WTC11 (cell line): ENCODE data around the gene INPP4A. TPM values are rescaled to one million over a fixed set of nuclear protein-coding genes. Genes with fewer than 3 reads are reported as not detected.
A peak's percentile ranks its signal among the peaks of the same experiment; 100 is the strongest.

Source experiments
- ATAC-seq: fragments of 200-7000 bp; cut with Tn5 transposase; 2 replicates; pipeline ENCODE4 v1.10.0; 2021; ENCODE audit warnings: mild to moderate bottlenecking, moderate library complexity
- CTCF ChIA-PET: fragments of 300-600 bp; sonication (Branson Sonifier 250); formaldehyde crosslinking; loops from one replicate; lab custom pipeline; 2021; ENCODE audit warnings: antibody characterized with exemption; lab: Charles Lee
- POLR2A ChIA-PET: fragments of 350-600 bp; sonication (Branson Sonifier 250); formaldehyde crosslinking; loops from one replicate; lab custom pipeline; 2021; ENCODE audit warnings: antibody characterized with exemption; lab: Charles Lee
- DNase-seq: peaks from one replicate; pipeline ENCODE4 v3.0.0; 2021; ENCODE audit warnings: low spot score
- H3K27ac Mint-ChIP-seq: 2 replicates; pipeline ENCODE4 v1.8.0; 2021; ENCODE audit warnings: mixed read lengths
- H3K27me3 Mint-ChIP-seq: 2 replicates; pipeline ENCODE4 v1.8.0; 2021; ENCODE audit warnings: low read depth, mild to moderate bottlenecking, moderate library complexity, mixed read lengths
- H3K36me3 Mint-ChIP-seq: 2 replicates; pipeline ENCODE4 v1.8.0; 2021; ENCODE audit warnings: mixed read lengths
- H3K4me1 Mint-ChIP-seq: 2 replicates; pipeline ENCODE4 v1.8.0; 2022; ENCODE audit warnings: mixed read lengths
- H3K4me3 Mint-ChIP-seq: 2 replicates; pipeline ENCODE4 v1.8.0; 2021; ENCODE audit warnings: mild to moderate bottlenecking, moderate library complexity, mixed read lengths
- H3K9me3 Mint-ChIP-seq: 2 replicates; pipeline ENCODE4 v1.8.0; 2021; ENCODE audit warnings: mixed read lengths
- CBFB ChIP-seq: sonication (generic); formaldehyde crosslinking; IDR thresholded peaks from 2 replicates; pipeline ENCODE4 v1.8.1; 2022; ENCODE audit warnings: mild to moderate bottlenecking, low read depth, missing genetic modification reagents
- CREB1 ChIP-seq: sonication (generic); formaldehyde crosslinking; IDR thresholded peaks from 2 replicates; pipeline ENCODE4 v1.8.0; 2023; ENCODE audit warnings: mild to moderate bottlenecking, missing genetic modification reagents
- E2F1 ChIP-seq: sonication (generic); formaldehyde crosslinking; IDR thresholded peaks from 2 replicates; pipeline ENCODE4 v1.8.0; 2022; ENCODE audit warnings: mild to moderate bottlenecking, missing genetic modification reagents
- GRHL2 ChIP-seq: fragments of 250-450 bp; sonication (Bioruptor Pico); IDR thresholded peaks from 2 replicates; pipeline ENCODE4 v1.8.0; 2022; ENCODE audit warnings: mild to moderate bottlenecking, moderate library complexity; ENCODE audit not compliant: insufficient replicate concordance, severe bottlenecking
- IRF2 ChIP-seq: sonication (generic); formaldehyde crosslinking; IDR thresholded peaks from 2 replicates; pipeline ENCODE4 v1.8.0; 2022; ENCODE audit warnings: low read depth, missing genetic modification reagents, borderline replicate concordance
- MLX ChIP-seq: sonication (generic); formaldehyde crosslinking; IDR thresholded peaks from 2 replicates; pipeline ENCODE4 v1.8.1; 2023; ENCODE audit warnings: mild to moderate bottlenecking, missing genetic modification reagents, moderate library complexity
- MXD4 ChIP-seq: fragments of 250-450 bp; sonication (Bioruptor Pico); IDR thresholded peaks from 2 replicates; pipeline ENCODE4 v1.8.0; 2021; ENCODE audit warnings: mild to moderate bottlenecking, moderate library complexity, borderline replicate concordance
- MYBL2 ChIP-seq: sonication (generic); formaldehyde crosslinking; IDR thresholded peaks from 2 replicates; pipeline ENCODE4 v1.8.1; 2023; ENCODE audit warnings: mild to moderate bottlenecking, moderate library complexity, missing genetic modification reagents
- NFATC4 ChIP-seq: fragments of 250-450 bp; sonication (Bioruptor Pico); IDR thresholded peaks from 2 replicates; pipeline ENCODE4 v1.9.0; 2021; ENCODE audit warnings: mild to moderate bottlenecking
- STAT6 ChIP-seq: sonication (generic); formaldehyde crosslinking; conservative IDR thresholded peaks from 2 replicates; pipeline ENCODE4 v1.8.1; 2023; ENCODE audit warnings: mild to moderate bottlenecking, low read depth, missing genetic modification reagents, moderate library complexity
- TCF7 ChIP-seq: sonication (generic); formaldehyde crosslinking; IDR thresholded peaks from 2 replicates; pipeline ENCODE4 v1.8.0; 2022; ENCODE audit warnings: mild to moderate bottlenecking, low read depth, missing genetic modification reagents, moderate library complexity
- ZBTB21 ChIP-seq: sonication (generic); formaldehyde crosslinking; IDR thresholded peaks from 2 replicates; pipeline ENCODE4 v1.8.1; 2023; ENCODE audit warnings: mild to moderate bottlenecking, missing genetic modification reagents, borderline replicate concordance
- ZNF121 ChIP-seq: sonication (generic); formaldehyde crosslinking; IDR thresholded peaks from 2 replicates; pipeline ENCODE4 v1.8.0; 2023; ENCODE audit warnings: missing genetic modification reagents
- ZNF138 ChIP-seq: sonication (generic); formaldehyde crosslinking; conservative IDR thresholded peaks from 2 replicates; pipeline ENCODE4 v1.8.1; 2022; ENCODE audit warnings: mild to moderate bottlenecking, moderate library complexity, missing genetic modification reagents
- ZNF263 ChIP-seq: sonication (generic); formaldehyde crosslinking; IDR thresholded peaks from 2 replicates; pipeline ENCODE4 v1.8.1; 2022; ENCODE audit warnings: low read depth, mild to moderate bottlenecking, moderate library complexity, missing genetic modification reagents
- total RNA-seq: library from RNA; stranded (reverse); gene quantifications from 3 replicates; pipeline ENCODE4 v1.2.3, GENCODE V29; 2021
- TF ChIP-seq, protein P1 (sequence below): sonication (generic); formaldehyde crosslinking; IDR thresholded peaks from 2 replicates; pipeline ENCODE4 v1.8.0; 2023; ENCODE audit warnings: missing genetic modification reagents, mild to moderate bottlenecking, borderline replicate concordance
- TF ChIP-seq, protein P2 (sequence below): sonication (generic); formaldehyde crosslinking; conservative IDR thresholded peaks from 2 replicates; pipeline ENCODE4 v1.8.1; 2022; ENCODE audit warnings: mild to moderate bottlenecking, missing genetic modification reagents
- TF ChIP-seq, protein P3 (sequence below): sonication (generic); formaldehyde crosslinking; IDR thresholded peaks from 2 replicates; pipeline ENCODE4 v1.8.0; 2022; ENCODE audit warnings: missing genetic modification reagents
- TF ChIP-seq, protein P4 (sequence below): fragments of 250-450 bp; sonication (Bioruptor Pico); IDR thresholded peaks from 2 replicates; pipeline ENCODE4 v1.9.0; 2021; ENCODE audit warnings: moderate library complexity, mild to moderate bottlenecking, inconsistent platforms, borderline replicate concordance

INPP4A gene
- total RNA-seq, 1 experiment from 2014 or later = 38.3 TPM

- no peaks in the 10 kb centered on the region for H3K27me3 Mint-ChIP-seq
- POLR2A ChIA-PET = no interaction called here
- H3K36me3 Mint-ChIP-seq = peaks cover 25% of the 10 kb centered on the region
- TF ChIP-seq CREB1 (no peak), CBFB (no peak), GRHL2 (CRISPR knock-in tag) (no peak), NFATC4 (no peak), ZNF121 (CRISPR knock-in tag) (no peak), E2F1 (CRISPR knock-in tag) (no peak), MXD4 (no peak), ZNF138 (no peak), IRF2 (CRISPR knock-in tag) (no peak), STAT6 (CRISPR knock-in tag) (no peak), ZNF263 (no peak), ZBTB21 (no peak), MYBL2 (CRISPR knock-in tag) (no peak), TCF7 (CRISPR knock-in tag) (no peak), MLX (no peak)
- TF ChIP-seq, protein P1, sequence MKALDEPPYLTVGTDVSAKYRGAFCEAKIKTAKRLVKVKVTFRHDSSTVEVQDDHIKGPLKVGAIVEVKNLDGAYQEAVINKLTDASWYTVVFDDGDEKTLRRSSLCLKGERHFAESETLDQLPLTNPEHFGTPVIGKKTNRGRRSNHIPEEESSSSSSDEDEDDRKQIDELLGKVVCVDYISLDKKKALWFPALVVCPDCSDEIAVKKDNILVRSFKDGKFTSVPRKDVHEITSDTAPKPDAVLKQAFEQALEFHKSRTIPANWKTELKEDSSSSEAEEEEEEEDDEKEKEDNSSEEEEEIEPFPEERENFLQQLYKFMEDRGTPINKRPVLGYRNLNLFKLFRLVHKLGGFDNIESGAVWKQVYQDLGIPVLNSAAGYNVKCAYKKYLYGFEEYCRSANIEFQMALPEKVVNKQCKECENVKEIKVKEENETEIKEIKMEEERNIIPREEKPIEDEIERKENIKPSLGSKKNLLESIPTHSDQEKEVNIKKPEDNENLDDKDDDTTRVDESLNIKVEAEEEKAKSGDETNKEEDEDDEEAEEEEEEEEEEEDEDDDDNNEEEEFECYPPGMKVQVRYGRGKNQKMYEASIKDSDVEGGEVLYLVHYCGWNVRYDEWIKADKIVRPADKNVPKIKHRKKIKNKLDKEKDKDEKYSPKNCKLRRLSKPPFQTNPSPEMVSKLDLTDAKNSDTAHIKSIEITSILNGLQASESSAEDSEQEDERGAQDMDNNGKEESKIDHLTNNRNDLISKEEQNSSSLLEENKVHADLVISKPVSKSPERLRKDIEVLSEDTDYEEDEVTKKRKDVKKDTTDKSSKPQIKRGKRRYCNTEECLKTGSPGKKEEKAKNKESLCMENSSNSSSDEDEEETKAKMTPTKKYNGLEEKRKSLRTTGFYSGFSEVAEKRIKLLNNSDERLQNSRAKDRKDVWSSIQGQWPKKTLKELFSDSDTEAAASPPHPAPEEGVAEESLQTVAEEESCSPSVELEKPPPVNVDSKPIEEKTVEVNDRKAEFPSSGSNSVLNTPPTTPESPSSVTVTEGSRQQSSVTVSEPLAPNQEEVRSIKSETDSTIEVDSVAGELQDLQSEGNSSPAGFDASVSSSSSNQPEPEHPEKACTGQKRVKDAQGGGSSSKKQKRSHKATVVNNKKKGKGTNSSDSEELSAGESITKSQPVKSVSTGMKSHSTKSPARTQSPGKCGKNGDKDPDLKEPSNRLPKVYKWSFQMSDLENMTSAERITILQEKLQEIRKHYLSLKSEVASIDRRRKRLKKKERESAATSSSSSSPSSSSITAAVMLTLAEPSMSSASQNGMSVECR (CRISPR knock-in tag) = no peak
- TF ChIP-seq, protein P2, sequence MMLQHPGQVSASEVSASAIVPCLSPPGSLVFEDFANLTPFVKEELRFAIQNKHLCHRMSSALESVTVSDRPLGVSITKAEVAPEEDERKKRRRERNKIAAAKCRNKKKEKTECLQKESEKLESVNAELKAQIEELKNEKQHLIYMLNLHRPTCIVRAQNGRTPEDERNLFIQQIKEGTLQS (CRISPR knock-in tag) = no peak
- TF ChIP-seq, protein P3, sequence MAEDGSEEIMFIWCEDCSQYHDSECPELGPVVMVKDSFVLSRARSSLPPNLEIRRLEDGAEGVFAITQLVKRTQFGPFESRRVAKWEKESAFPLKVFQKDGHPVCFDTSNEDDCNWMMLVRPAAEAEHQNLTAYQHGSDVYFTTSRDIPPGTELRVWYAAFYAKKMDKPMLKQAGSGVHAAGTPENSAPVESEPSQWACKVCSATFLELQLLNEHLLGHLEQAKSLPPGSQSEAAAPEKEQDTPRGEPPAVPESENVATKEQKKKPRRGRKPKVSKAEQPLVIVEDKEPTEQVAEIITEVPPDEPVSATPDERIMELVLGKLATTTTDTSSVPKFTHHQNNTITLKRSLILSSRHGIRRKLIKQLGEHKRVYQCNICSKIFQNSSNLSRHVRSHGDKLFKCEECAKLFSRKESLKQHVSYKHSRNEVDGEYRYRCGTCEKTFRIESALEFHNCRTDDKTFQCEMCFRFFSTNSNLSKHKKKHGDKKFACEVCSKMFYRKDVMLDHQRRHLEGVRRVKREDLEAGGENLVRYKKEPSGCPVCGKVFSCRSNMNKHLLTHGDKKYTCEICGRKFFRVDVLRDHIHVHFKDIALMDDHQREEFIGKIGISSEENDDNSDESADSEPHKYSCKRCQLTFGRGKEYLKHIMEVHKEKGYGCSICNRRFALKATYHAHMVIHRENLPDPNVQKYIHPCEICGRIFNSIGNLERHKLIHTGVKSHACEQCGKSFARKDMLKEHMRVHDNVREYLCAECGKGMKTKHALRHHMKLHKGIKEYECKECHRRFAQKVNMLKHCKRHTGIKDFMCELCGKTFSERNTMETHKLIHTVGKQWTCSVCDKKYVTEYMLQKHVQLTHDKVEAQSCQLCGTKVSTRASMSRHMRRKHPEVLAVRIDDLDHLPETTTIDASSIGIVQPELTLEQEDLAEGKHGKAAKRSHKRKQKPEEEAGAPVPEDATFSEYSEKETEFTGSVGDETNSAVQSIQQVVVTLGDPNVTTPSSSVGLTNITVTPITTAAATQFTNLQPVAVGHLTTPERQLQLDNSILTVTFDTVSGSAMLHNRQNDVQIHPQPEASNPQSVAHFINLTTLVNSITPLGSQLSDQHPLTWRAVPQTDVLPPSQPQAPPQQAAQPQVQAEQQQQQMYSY = no peak
- TF ChIP-seq, protein P4, sequence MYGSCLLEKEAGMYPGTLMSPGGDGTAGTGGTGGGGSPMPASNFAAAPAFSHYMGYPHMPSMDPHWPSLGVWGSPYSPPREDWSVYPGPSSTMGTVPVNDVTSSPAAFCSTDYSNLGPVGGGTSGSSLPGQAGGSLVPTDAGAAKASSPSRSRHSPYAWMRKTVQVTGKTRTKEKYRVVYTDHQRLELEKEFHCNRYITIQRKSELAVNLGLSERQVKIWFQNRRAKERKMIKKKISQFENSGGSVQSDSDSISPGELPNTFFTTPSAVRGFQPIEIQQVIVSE (CRISPR knock-in tag) = no peak
- TF ChIP-seq, all 79 proteins: peak for 0
- CTCF ChIA-PET = interaction anchor here (1.3 kb wide), 1 partner anchor 37 kb away, joined by 4 read pairs; no protein-coding TSS in a partner anchor
- peaks cover 20% of the 10 kb centered on the region for H3K4me1 Mint-ChIP-seq
- no peak for ATAC-seq
- H3K9me3 Mint-ChIP-seq = no peaks in the 10 kb centered on the region
- peak overlapping the region; percentile 82 for H3K4me3 Mint-ChIP-seq
- peak overlapping the region; percentile 73; the same call in 1 of the 2 replicates for H3K27ac Mint-ChIP-seq
- DNase-seq = no peak
Observed at GRCh38 chr2:98607104-98607503, 162.4 kb downstream of the INPP4A start.
